Mammary epithelial cell (primary cell): ENCODE measurements around the gene CLEC16A.

Source experiments
- EZH2 ChIP-seq: IDR thresholded peaks from 2 replicates; pipeline ENCODE4 v1.6.1; 2012; ENCODE audit warnings: low read length, inconsistent platforms, borderline replicate concordance
- TF ChIP-seq, protein P1 (sequence below), 2 donors: IDR thresholded peaks in 1 of 2; conservative IDR thresholded peaks in 1 of 2; 2 replicates each; pipeline ENCODE4 v1.5.1; 2011 to 2012; ENCODE audit warnings: inconsistent platforms in 2 of 2, low read length in 2 of 2, mild to moderate bottlenecking in 2 of 2, control low read depth in 1 of 2, low read depth in 1 of 2; ENCODE audit not compliant: insufficient read depth in 1 of 2; ENCODE audit errors: extremely low read depth in 1 of 2

DNA sequence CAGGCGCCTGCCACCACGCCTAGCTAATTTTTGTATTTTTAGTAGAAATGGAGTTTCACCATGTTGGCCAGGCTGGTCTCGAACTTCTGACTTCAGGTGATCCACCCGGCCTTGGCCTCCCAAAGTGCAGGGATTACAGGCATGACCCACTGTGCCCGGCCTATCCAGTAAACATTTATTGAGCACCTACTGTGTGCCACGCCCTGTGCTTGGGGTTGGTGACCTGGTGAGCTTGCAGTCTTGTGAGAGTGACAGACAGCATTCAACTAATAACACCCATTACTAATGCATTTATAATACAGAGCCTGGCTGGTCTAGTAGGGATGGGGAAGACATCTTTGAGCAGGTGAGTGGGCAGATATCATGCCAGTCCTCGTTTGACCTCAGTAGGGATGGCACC lies 198.6 kb downstream of the CLEC16A start:
- TF ChIP-seq, protein P1, sequence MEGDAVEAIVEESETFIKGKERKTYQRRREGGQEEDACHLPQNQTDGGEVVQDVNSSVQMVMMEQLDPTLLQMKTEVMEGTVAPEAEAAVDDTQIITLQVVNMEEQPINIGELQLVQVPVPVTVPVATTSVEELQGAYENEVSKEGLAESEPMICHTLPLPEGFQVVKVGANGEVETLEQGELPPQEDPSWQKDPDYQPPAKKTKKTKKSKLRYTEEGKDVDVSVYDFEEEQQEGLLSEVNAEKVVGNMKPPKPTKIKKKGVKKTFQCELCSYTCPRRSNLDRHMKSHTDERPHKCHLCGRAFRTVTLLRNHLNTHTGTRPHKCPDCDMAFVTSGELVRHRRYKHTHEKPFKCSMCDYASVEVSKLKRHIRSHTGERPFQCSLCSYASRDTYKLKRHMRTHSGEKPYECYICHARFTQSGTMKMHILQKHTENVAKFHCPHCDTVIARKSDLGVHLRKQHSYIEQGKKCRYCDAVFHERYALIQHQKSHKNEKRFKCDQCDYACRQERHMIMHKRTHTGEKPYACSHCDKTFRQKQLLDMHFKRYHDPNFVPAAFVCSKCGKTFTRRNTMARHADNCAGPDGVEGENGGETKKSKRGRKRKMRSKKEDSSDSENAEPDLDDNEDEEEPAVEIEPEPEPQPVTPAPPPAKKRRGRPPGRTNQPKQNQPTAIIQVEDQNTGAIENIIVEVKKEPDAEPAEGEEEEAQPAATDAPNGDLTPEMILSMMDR (conservative IDR thresholded peaks at IDR 0.05 in 1 of 2, IDR thresholded peaks at IDR 0.05 in 1 of 2; ENCODE audit: extremely low read depth in 1 of 2, insufficient read depth in 1 of 2, low read depth in 1 of 2, low read length in 2 of 2) = no peak
- TF ChIP-seq EZH2 = no peak
